Thymus (tissue), 11 donors: ENCODE data around the gene TVP23A. TPM values are rescaled to one million over a fixed set of nuclear protein-coding genes. Genes with fewer than 3 reads are reported as not detected.
"Not testable (repeated sequence)": the region's sequence is repeated elsewhere in the genome, so short reads cannot be mapped to it uniquely, and the experiment has no call there.

Source experiments
- DNase-seq, 9 donors: peaks; one replicate each; pipeline ENCODE4 v3.0.0-alpha.2; 2013; ENCODE audit warnings: low spot score in 9 of 9, low read depth in 6 of 9, missing footprints in 1 of 9
- H3K27ac ChIP-seq, 2 donors: one replicate each; pipeline ENCODE4 v1.5.1; 2013; ENCODE audit warnings: control low read depth in 1 of 2, low read depth in 1 of 2, low read length in 1 of 2, mild to moderate bottlenecking in 1 of 2, moderate library complexity in 1 of 2
- H3K27me3 ChIP-seq, 2 donors: one replicate each; pipeline ENCODE4 v1.5.1; 2013; ENCODE audit warnings: low read length in 1 of 2; ENCODE audit not compliant: control insufficient read depth in 2 of 2, insufficient read depth in 1 of 2
- H3K36me3 ChIP-seq, 2 donors: one replicate each; pipeline ENCODE4 v1.5.1; 2013; ENCODE audit warnings: low read length in 1 of 2, mild to moderate bottlenecking in 1 of 2, moderate library complexity in 1 of 2; ENCODE audit not compliant: control insufficient read depth in 2 of 2, insufficient read depth in 2 of 2
- H3K4me1 ChIP-seq, 2 donors: one replicate each; pipeline ENCODE4 v1.5.1; 2013; ENCODE audit warnings: low read length in 2 of 2; ENCODE audit not compliant: control insufficient read depth in 2 of 2, insufficient read depth in 2 of 2
- H3K4me3 ChIP-seq, 2 donors: one replicate each; pipeline ENCODE4 v1.5.1; 2013; ENCODE audit warnings: low read length in 2 of 2, control low read depth in 1 of 2, mild to moderate bottlenecking in 1 of 2
- H3K9me3 ChIP-seq, 2 donors: one replicate each; pipeline ENCODE4 v1.5.1; 2013; ENCODE audit warnings: low read length in 1 of 2, mild to moderate bottlenecking in 1 of 2; ENCODE audit not compliant: control insufficient read depth in 2 of 2, insufficient read depth in 1 of 2
- WGBS: extraction: QIAGEN DNeasy Blood & Tissue Kit; methylation state at CpG from one replicate; pipeline ENCODE4 v1.1.7; 2013; 5-methylcytosine and 5-hydroxymethylcytosine counted together
- polyA plus RNA-seq: library from polyadenylated mRNA; stranded (reverse); fragments of 200-250 nt; gene quantifications from one replicate; pipeline ENCODE4 v1.2.3, GENCODE V29; 2013
- total RNA-seq: library from RNA; stranded (reverse); fragments of 120-200 nt; gene quantifications from one replicate; pipeline ENCODE4 v1.2.4, GENCODE V29; 2013
- donor health status: healthy.

Gene TVP23A
- total and polyA plus RNA-seq, 2 donors = 5.1 to 7.4 TPM

DNA sequence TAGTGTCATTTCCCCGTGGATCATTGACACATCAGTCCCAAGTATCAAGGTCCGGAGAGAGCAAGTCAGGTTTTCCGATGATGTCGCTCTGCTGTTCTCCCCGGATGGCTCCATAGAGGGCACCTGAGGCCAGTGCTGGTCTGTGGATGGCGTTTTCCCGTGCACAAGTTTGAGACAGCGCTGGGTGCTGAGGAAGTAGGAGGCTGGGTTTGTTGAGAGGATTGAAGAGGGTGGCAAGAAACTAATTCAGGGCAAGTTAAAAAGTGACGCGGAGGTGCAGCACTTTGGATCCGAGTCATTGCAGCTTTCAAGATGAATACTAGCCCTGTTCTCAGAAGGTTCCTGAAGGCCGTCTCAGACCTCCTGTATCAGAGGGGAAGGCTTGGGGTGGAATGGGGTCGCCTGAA is 67.3 kb downstream of the TVP23A start:
- 94% methylated on average over 13 of the region's 13 CpGs for WGBS
- DNase-seq = no peak
- peaks cover 0 to 10% of the 10 kb centered on the region in 2 donors for H3K4me1 ChIP-seq
- no peaks in the 10 kb centered on the region for H3K9me3 ChIP-seq
- peaks cover 12 to 45% of the 10 kb centered on the region in 2 donors for H3K36me3 ChIP-seq
- H3K27ac ChIP-seq = no peak overlapping the region
- no peaks in the 10 kb centered on the region for H3K27me3 ChIP-seq
- no peak overlapping the region for H3K4me3 ChIP-seq

DNA sequence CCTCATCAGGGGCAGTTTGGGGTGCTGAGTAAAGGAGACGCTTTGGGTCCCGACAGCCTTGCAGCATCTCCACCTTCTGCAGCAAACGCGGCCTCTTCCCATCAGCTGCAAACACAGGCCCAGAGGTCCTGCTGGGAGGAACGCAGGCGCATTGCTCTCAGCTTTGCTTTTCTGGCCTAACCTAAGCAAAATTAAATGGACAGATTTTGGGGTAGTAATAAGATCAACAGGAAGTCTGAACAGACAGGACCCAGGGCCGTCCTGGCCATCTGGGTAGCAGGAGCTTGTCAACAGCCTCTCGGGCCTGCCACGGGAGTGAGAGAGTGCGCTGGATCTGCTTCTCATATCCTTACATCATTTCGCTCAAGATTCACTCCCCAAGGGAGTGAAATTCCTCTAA is 67.8 kb downstream of the TVP23A start:
- no peak overlapping the region for H3K4me3 ChIP-seq
- no peak overlapping the region for H3K27ac ChIP-seq
- peaks cover 0 to 7% of the 10 kb centered on the region in 2 donors for H3K4me1 ChIP-seq
- H3K27me3 ChIP-seq = no peaks in the 10 kb centered on the region
- H3K36me3 ChIP-seq = peaks cover 15 to 45% of the 10 kb centered on the region in 2 donors
- no peak for DNase-seq
- WGBS = 95% methylated on average over 11 of the region's 11 CpGs
- no peaks in the 10 kb centered on the region for H3K9me3 ChIP-seq

DNA sequence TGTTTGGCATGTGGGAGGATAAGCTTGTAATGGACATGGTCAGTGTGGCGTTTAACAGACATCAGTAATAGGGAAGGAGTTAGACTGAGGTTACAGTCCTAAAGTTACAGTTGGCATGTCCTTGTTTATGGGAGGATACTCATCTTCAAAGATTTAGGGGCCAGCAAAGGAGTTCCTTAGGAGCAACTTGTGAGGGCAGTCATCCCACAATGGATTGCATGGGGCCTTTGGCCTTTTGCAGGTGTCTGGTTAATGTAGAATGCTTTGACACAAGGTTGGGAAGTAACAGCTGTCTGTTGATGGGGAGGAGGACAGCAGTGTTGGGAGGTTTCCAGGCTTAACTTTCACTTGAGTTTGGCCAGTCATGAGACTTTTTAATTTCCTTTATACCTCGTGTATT is 72.8 kb downstream of the TVP23A start:
- Histone ChIP-seq H3K27me3 (no peaks in the 10 kb centered on the region), H3K27ac (no peak overlapping the region), H3K4me1 (peaks cover 7 to 18% of the 10 kb centered on the region in 2 donors), H3K36me3 (peaks cover 15 to 23% of the 10 kb centered on the region in 2 donors), H3K4me3 (no peak overlapping the region), H3K9me3 (no peaks in the 10 kb centered on the region)
- 92% methylated on average over 2 of the region's 2 CpGs for WGBS
- no peak for DNase-seq

- Histone ChIP-seq H3K9me3 (no peaks in the 10 kb centered on the region), H3K4me3 (peak overlapping the region; percentile 71 to 73), H3K4me1 (peaks cover 7 to 14% of the 10 kb centered on the region in 2 donors), H3K36me3 (peaks cover 15 to 17% of the 10 kb centered on the region in 2 donors), H3K27me3 (no peaks in the 10 kb centered on the region), H3K27ac (peak overlapping the region in 1 of 2 donors; percentile 60)
- DNase-seq = no peak
- WGBS = 48% methylated on average over 17 of the region's 17 CpGs
Observed at GRCh38 chr16:10744370-10745030, 74.1 kb downstream of the TVP23A start.

DNA sequence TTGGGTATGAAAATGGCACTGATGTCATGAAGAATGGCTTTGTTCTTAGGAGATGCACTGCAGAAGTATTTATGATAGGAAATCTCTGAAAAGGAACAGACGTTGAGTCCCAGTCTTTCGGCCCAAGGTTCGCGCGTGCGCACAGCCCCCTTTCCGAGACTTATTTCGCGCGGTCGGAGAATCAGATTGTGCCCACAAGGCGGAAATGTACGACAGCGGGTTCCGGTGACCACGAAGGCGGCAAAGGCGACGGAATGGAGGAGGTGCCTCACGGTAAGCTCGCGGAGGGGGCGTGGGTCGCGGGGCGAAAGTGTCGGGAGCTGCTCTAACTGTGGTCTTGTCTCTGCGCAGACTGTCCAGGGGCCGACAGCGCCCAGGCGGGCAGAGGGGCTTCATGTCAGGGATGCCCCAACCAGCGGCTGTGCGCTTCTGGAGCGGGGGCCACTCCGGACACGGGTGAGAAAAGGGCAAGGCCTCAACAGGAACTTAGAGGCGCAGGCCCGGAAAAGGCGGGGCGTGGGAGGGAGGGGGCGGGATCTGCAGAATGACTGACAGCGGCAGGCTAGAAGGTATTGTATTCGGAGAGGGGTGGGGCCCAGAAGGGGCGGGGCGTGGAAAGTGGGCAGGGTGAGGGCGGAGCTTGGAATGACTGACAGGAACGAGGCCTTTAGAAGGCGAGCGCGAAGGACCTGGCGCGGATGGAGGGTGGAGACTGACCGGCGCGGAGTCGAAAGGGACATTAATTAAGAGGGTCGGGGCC is 74.8 kb downstream of the TVP23A start, which contains the start of gene NUBP1:
TSS of gene NUBP1 (plus strand) at position 233 of the 760 bp plus-strand sequence. CDS start at position 255, 22 bp downstream.
- H3K27me3 ChIP-seq = no peaks in the 10 kb centered on the region
- WGBS = under 1% methylated on average over 57 of the region's 57 CpGs
- peak; percentile 95 to 99 (median 99) for DNase-seq
- H3K9me3 ChIP-seq = no peaks in the 10 kb centered on the region
- H3K4me3 ChIP-seq = peak within 1 kb of the TSS; percentile 71 to 73
- peaks cover 15% of the 10 kb centered on the region in 2 donors for H3K36me3 ChIP-seq
- H3K4me1 ChIP-seq = peaks cover 7 to 12% of the 10 kb centered on the region in 2 donors
- H3K27ac ChIP-seq = peak within 1 kb of the TSS; percentile 96 to 99

DNA sequence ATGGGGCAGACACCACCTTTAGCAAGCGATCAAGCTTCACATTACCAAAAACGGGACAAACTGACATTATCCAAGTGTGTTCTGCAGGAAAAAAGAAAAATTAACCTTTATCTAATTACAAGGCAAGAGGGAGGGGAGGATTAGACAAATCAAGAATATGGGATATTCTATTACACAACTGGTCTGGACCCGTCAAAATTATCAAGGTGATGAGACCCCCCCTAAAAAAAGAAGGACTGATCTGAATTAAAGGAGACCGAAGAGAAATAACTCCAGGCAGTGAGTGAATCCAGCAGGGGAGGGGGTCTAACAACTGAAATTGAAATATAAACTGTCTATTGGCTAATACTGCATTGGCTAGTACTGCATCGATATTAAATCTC is 75.4 kb downstream of the TVP23A start:
- no peak for DNase-seq
- Histone ChIP-seq H3K4me1 (peaks cover 7 to 11% of the 10 kb centered on the region in 2 donors), H3K27ac (peak overlapping the region; percentile 96 to 99), H3K9me3 (no peaks in the 10 kb centered on the region), H3K27me3 (no peaks in the 10 kb centered on the region), H3K4me3 (peak overlapping the region; percentile 71 to 73), H3K36me3 (peaks cover 10 to 12% of the 10 kb centered on the region in 2 donors)
- 45% methylated on average over 5 of the region's 5 CpGs for WGBS

DNA sequence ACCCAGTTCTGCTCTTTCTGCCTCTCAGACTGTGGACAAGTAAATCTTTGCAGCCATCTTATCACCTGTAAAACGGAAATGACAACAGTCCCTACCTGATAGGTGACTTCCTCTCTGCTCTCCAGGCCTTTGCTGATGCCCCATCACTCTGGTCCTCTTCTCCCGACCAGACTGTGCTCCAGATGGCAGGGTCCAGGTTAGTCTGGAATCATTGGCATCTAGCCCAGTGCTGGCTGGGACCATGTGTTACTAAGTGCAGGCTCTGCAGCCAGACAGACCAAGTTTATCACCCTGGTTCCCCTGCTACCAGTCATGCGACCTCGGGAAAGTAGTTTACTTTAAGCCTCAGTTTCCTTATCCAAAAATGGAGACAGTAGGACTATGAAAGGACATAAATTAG is 76.8 kb downstream of the TVP23A start:
- no peak for DNase-seq
- no peaks in the 10 kb centered on the region for H3K9me3 ChIP-seq
- no peak overlapping the region for H3K4me3 ChIP-seq
- WGBS = 96% methylated on average over 4 of the region's 4 CpGs
- peaks cover 0 to 6% of the 10 kb centered on the region in 2 donors for H3K36me3 ChIP-seq
- H3K4me1 ChIP-seq = peaks cover 10 to 14% of the 10 kb centered on the region in 2 donors
- H3K27me3 ChIP-seq = no peaks in the 10 kb centered on the region
- H3K27ac ChIP-seq = no peak overlapping the region

DNA sequence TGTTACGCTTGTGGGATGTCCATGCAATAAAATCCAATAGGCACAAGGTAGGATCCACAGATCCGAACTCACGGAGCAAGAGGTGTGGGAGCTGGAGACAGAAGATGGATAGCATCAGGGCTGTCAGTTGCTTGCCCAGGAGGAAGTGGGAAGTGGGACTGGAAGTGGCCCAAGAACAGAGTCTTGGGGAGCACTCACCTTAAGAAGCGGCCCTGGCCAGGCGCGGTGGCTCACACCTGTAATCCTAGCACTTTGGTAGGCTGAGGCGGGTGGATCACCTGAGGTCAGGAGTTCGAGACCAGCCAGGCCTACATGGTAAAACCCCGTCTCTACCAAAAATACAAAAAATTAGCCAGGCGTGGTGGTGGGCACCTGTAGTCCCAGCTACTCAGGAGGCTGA is 77.3 kb downstream of the TVP23A start:
- not testable (repeated sequence) for H3K9me3 ChIP-seq, H3K27ac ChIP-seq, H3K4me3 ChIP-seq, DNase-seq, H3K27me3 ChIP-seq, H3K36me3 ChIP-seq
- 97% methylated on average over 10 of the region's 10 CpGs for WGBS
- H3K4me1 ChIP-seq = peaks cover 10 to 14% of the 10 kb centered on the region in 2 donors

GRCh38 chr16:10740845-10741208 is 77.8 kb downstream of the TVP23A start:
- DNase-seq = no peak
- no peak overlapping the region for H3K4me3 ChIP-seq
- H3K4me1 ChIP-seq = peaks cover 10 to 14% of the 10 kb centered on the region in 2 donors
- H3K27me3 ChIP-seq = no peaks in the 10 kb centered on the region
- 51% methylated on average over 2 of the region's 2 CpGs for WGBS
- peaks cover 0 to 2% of the 10 kb centered on the region in 2 donors for H3K36me3 ChIP-seq
- H3K9me3 ChIP-seq = no peaks in the 10 kb centered on the region
- H3K27ac ChIP-seq = no peak overlapping the region
